GM12878 (cell line): ENCODE measurements around the gene NKD2. TPM values are rescaled to one million over a fixed set of nuclear protein-coding genes. Genes with fewer than 3 reads are reported as not detected.

Experiments
- ATAC-seq: fragments of 200-7000 bp; cut with Tn5 transposase; 3 replicates; pipeline ENCODE4 v1.9.1; 2020; ENCODE audit warnings: mild to moderate bottlenecking, moderate library complexity
- BruUV-seq: library from RNA; stranded (reverse); fragments of 400-500 nt; replicated peaks from 2 replicates; lab custom pipeline; 2021; lab: Mats Ljungman, UMichigan
- CTCF ChIA-PET: fragments of 300-600 bp; sonication (Branson Sonifier 250); formaldehyde crosslinking; extraction: SDS; loops from one replicate; lab custom pipeline; 2021; ENCODE audit warnings: inconsistent platforms; lab: Yijun Ruan, JAX
- POLR2A ChIA-PET: fragments of 350-600 bp; formaldehyde crosslinking; extraction: SDS; loops from one replicate; lab custom pipeline; 2021; ENCODE audit warnings: inconsistent platforms; lab: Charles Lee
- RAD21 ChIA-PET: fragments of 300-600 bp; sonication (Branson Sonifier 250); formaldehyde crosslinking; loops from one replicate; lab custom pipeline; 2023; ENCODE audit warnings: antibody characterized with exemption; ENCODE audit not compliant: unreplicated experiment; lab: Charles Lee
- SMC1A ChIA-PET: fragments of 300-600 bp; sonication (Branson Sonifier 250); formaldehyde crosslinking; loops from one replicate; lab custom pipeline; 2023; ENCODE audit not compliant: unreplicated experiment, uncharacterized antibody; lab: Charles Lee
- DNase-seq: peaks from one replicate; pipeline ENCODE4 v3.0.0-alpha.2; 2011; ENCODE audit warnings: low read depth, low spot score
- FAIRE-seq: peaks from 3 replicates; lab custom pipeline; 2011; peaks lifted over from hg19 to GRCh38; lab: Jason Lieb, UNC
- H2AFZ ChIP-seq: 2 replicates; pipeline ENCODE4 v1.6.0; 2011; ENCODE audit warnings: low read depth, low read length, control low read depth; ENCODE audit not compliant: control insufficient read depth
- H3K27ac ChIP-seq: 2 replicates; pipeline ENCODE4 v1.5.1; 2011; ENCODE audit warnings: control low read depth; ENCODE audit not compliant: control insufficient read depth, insufficient read depth
- H3K27me3 ChIP-seq, 2 experiments: replicated peaks in 1 of 2; 2 replicates each; pipeline versions ENCODE4 v1.6.0 to v1.6.1; 2011; ENCODE audit warnings: low read length in 1 of 2; ENCODE audit not compliant: control insufficient read depth in 2 of 2, insufficient read depth in 2 of 2
- H3K36me3 ChIP-seq, 2 experiments: 2 replicates each; pipeline ENCODE4 v1.5.1; 2011; ENCODE audit warnings: low read length in 1 of 2; ENCODE audit not compliant: control insufficient read depth in 2 of 2, insufficient read depth in 2 of 2
- H3K4me1 ChIP-seq: 2 replicates; pipeline ENCODE4 v1.6.1; 2011; ENCODE audit warnings: mild to moderate bottlenecking, low read length, moderate library complexity, mixed read lengths; ENCODE audit not compliant: control insufficient read depth, insufficient read depth
- H3K4me2 ChIP-seq: 2 replicates; pipeline ENCODE4 v1.6.0; 2011; ENCODE audit warnings: control low read depth; ENCODE audit not compliant: control insufficient read depth, insufficient read depth
- H3K4me3 ChIP-seq: fragments of 200-600 bp; sonication (generic); 2 replicates; pipeline ENCODE4 v1.5.1; 2016
- H3K79me2 ChIP-seq: 2 replicates; pipeline ENCODE4 v1.6.0; 2011; ENCODE audit warnings: low read length; ENCODE audit not compliant: control insufficient read depth, insufficient read depth
- H3K9ac ChIP-seq: 2 replicates; pipeline ENCODE4 v1.8.0; 2011; ENCODE audit warnings: low read length, control low read depth, mixed read lengths; ENCODE audit not compliant: control insufficient read depth, insufficient read depth
- H3K9me3 ChIP-seq: replicated peaks from 3 replicates; pipeline ENCODE4 v1.5.1; 2011; ENCODE audit warnings: mild to moderate bottlenecking, low read length; ENCODE audit not compliant: control insufficient read depth, insufficient read depth
- H4K20me1 ChIP-seq: 2 replicates; pipeline ENCODE4 v1.6.0; 2011; ENCODE audit not compliant: control insufficient read depth, insufficient read depth
- MYC ChIP-seq: IDR thresholded peaks from 2 replicates; pipeline ENCODE4 v1.6.1; 2011; ENCODE audit warnings: mild to moderate bottlenecking, low read length, moderate library complexity, inconsistent platforms; ENCODE audit not compliant: insufficient read depth, insufficient replicate concordance, insufficient read length, severe bottlenecking
- PAX5 ChIP-seq: IDR thresholded peaks from 2 replicates; pipeline ENCODE4 v1.6.1; 2011; ENCODE audit warnings: low read depth, low read length, borderline replicate concordance
- RAD21 ChIP-seq: IDR thresholded peaks from 2 replicates; pipeline ENCODE4 v1.6.1; 2011; ENCODE audit warnings: mild to moderate bottlenecking, low read depth, low read length, moderate library complexity; ENCODE audit not compliant: insufficient read depth
- RCOR1 ChIP-seq: conservative IDR thresholded peaks from 2 replicates; pipeline ENCODE4 v1.6.1; 2012; ENCODE audit warnings: low read depth, low read length, improper control_type of control experiment
- SKIL ChIP-seq: fragments of 450-650 bp; IDR thresholded peaks from 2 replicates; pipeline ENCODE4 v1.6.1; 2017; ENCODE audit warnings: mild to moderate bottlenecking, low read depth, inconsistent platforms; ENCODE audit not compliant: poor library complexity, severe bottlenecking
- ZBTB40 ChIP-seq: fragments of 450-650 bp; IDR thresholded peaks from 2 replicates; pipeline ENCODE4 v1.6.1; 2016; ENCODE audit warnings: mild to moderate bottlenecking, moderate library complexity, borderline replicate concordance
- WGBS: methylation state at CpG from one replicate; pipeline ENCODE4 v1.1.6; 2016; ENCODE audit warnings: low lambda C conversion rate; ENCODE audit not compliant: insufficient replicate concordance, insufficient coverage; ENCODE audit errors: missing lambda C conversion rate; 5-methylcytosine and 5-hydroxymethylcytosine counted together
- in situ Hi-C: fragments of 300-500 bp; cut with MboI; formaldehyde crosslinking; loops from 9 replicates; pipeline ENCODE4 v1.14.3; 2018; ENCODE audit warnings: mixed read lengths
- intact Hi-C: fragments of 100-400 bp; cut with micrococcal nuclease; formaldehyde crosslinking; loops from one replicate; pipeline ENCODE4 v1.14.2; 2022; ENCODE audit not compliant: unreplicated experiment
- polyA plus RNA-seq, 11 experiments: library from polyadenylated mRNA; depleted of rRNA in 4 of 11; unstranded in 6 of 11; stranded (reverse) in 5 of 11; fragments of >200 nt; fragmentation: Nextera tagmentation in 4 of 11; fragmentation: Illumina TruSeq in 1 of 11; extraction: Ambion mirVana in 4 of 11; extraction: Trizol in 1 of 11; gene quantifications; 1 replicate in 1 of 11; 2 replicates in 10 of 11; pipeline versions ENCODE4 v1.2.1 to v1.2.3, GENCODE V29; 2011 to 2016; ENCODE audit warnings: inconsistent platforms in 2 of 11, missing spikeins in 2 of 11, low read depth in 1 of 11
- total RNA-seq, 4 experiments: library from RNA; depleted of rRNA in 3 of 4; stranded (reverse); fragments of >200 nt in 3 of 4; fragmentation: Illumina TruSeq in 1 of 4; extraction: Trizol in 1 of 4; gene quantifications; 2 replicates each; pipeline versions ENCODE4 v1.2.1 to v1.2.3, GENCODE V29; 2013 to 2021
- TF ChIP-seq, protein P1 (sequence below), 3 experiments: IDR thresholded peaks in 2 of 3; conservative IDR thresholded peaks in 1 of 3; 2 replicates each; pipeline ENCODE4 v1.5.1; 2011; ENCODE audit warnings: low read depth in 3 of 3, low read length in 3 of 3, mild to moderate bottlenecking in 3 of 3, control low read depth in 2 of 3, moderate library complexity in 2 of 3, inconsistent platforms in 1 of 3, mixed read lengths in 1 of 3; ENCODE audit not compliant: control insufficient read depth in 2 of 3, insufficient read depth in 1 of 3; ENCODE audit errors: extremely low read depth in 1 of 3
- TF ChIP-seq, protein P2 (sequence below): fragments of 450-650 bp; IDR thresholded peaks from 2 replicates; pipeline ENCODE4 v1.6.1; 2016; ENCODE audit warnings: mild to moderate bottlenecking

NKD2 gene
- total and polyA plus RNA-seq, 10 of the 15 experiments (the other 5 are each of a cell fraction or from before 2014, with no cell fraction given): 0.20 to 0.83 (median 0.26) TPM; not detected in 7

DNA sequence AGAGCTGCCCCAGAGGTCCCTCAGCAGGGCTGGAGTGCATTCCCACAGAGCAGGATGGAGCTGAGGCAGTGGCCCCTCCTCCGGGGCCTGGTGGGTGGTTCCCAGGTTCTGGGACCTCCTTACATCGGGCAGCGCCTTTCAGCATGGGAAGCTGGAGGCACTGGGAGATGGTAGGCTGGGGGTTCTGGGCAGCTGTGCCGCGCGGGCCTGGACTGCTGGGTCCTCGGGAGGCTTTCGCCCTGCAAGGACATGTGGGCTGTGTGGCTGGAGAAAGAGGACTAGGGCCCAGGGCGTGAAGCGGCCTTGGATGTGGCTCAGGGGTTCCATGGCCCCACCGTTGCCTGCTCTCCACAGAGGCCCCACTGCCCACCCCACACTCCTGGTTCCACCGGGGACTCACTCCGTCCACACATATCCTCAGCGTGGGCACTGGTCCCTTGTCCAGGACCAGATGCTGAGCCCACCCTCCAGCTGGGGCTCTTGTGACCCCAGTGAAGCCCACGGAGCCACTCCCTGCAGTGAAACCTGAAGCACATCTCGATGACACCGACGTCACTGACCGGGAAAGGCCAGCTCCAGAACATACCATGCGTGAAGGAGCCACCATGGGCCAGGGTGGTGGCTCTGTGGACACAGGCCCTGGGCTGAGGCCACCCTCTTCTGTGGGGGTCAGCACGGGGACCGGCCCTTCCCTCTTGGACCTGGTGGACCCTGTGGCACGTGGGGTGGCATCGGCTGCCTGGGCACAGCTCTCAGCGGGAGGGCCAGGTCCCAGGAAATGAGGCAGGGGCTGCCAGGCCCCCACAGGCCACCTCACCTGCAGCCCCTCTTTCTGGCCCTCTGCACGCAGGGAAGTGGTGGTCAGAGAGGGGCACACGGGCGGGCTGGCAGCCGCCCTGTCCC lies 31.5 kb upstream of the NKD2 start:
- no peaks in the 10 kb centered on the region for H3K4me1 ChIP-seq
- no peak for ATAC-seq
- RAD21 ChIA-PET: interaction anchor here (0.6 kb wide), 1 partner anchor 174 kb away, joined by 3 read pairs; no protein-coding TSS in a partner anchor
- H3K36me3 ChIP-seq: no peaks in the 10 kb centered on the region
- SMC1A ChIA-PET: interaction anchor here (1.0 kb wide), 1 partner anchor 13 kb away, joined by 4 read pairs; no protein-coding TSS in a partner anchor
- DNase-seq: no peak
- CTCF ChIA-PET: no interaction called here
- H3K27ac ChIP-seq: no peak overlapping the region
- no peaks in the 10 kb centered on the region for H3K79me2 ChIP-seq
- H3K4me3 ChIP-seq: no peak overlapping the region
- BruUV-seq: no TSS peak
- in situ Hi-C loops (no loop called here), intact Hi-C loops (no loop called here)
- H3K27me3 ChIP-seq: no peaks in the 10 kb centered on the region
- FAIRE-seq: no peak
- H3K9ac ChIP-seq: no peak overlapping the region
- no peak overlapping the region for H3K4me2 ChIP-seq
- POLR2A ChIA-PET: no interaction called here
- no peak overlapping the region for H2AFZ ChIP-seq
- H4K20me1 ChIP-seq: no peaks in the 10 kb centered on the region
- WGBS: 47% methylated on average over 27 of the region's 29 CpGs
- no peaks in the 10 kb centered on the region; the same call in 2 of the 3 replicates for H3K9me3 ChIP-seq
- TF ChIP-seq, protein P1, sequence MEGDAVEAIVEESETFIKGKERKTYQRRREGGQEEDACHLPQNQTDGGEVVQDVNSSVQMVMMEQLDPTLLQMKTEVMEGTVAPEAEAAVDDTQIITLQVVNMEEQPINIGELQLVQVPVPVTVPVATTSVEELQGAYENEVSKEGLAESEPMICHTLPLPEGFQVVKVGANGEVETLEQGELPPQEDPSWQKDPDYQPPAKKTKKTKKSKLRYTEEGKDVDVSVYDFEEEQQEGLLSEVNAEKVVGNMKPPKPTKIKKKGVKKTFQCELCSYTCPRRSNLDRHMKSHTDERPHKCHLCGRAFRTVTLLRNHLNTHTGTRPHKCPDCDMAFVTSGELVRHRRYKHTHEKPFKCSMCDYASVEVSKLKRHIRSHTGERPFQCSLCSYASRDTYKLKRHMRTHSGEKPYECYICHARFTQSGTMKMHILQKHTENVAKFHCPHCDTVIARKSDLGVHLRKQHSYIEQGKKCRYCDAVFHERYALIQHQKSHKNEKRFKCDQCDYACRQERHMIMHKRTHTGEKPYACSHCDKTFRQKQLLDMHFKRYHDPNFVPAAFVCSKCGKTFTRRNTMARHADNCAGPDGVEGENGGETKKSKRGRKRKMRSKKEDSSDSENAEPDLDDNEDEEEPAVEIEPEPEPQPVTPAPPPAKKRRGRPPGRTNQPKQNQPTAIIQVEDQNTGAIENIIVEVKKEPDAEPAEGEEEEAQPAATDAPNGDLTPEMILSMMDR (IDR thresholded peaks at IDR 0.05 in 2 of 3, conservative IDR thresholded peaks at IDR 0.05 in 1 of 3; ENCODE audit: control insufficient read depth in 2 of 3, extremely low read depth in 1 of 3, insufficient read depth in 1 of 3, low read depth in 3 of 3, low read length in 3 of 3): no peak
- TF ChIP-seq RCOR1 (no peak), PAX5 (no peak), RAD21 (no peak), MYC (no peak), ZBTB40 (no peak), SKIL (no peak)
- TF ChIP-seq, protein P2, sequence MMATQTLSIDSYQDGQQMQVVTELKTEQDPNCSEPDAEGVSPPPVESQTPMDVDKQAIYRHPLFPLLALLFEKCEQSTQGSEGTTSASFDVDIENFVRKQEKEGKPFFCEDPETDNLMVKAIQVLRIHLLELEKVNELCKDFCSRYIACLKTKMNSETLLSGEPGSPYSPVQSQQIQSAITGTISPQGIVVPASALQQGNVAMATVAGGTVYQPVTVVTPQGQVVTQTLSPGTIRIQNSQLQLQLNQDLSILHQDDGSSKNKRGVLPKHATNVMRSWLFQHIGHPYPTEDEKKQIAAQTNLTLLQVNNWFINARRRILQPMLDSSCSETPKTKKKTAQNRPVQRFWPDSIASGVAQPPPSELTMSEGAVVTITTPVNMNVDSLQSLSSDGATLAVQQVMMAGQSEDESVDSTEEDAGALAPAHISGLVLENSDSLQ: no peak
